GM18519 (cell line): ENCODE data around the gene RAX.
A peak's percentile ranks its signal among the peaks of the same experiment; 100 is the strongest.

Source experiments
- ATAC-seq: cut with Tn5 transposase; IDR thresholded peaks from one replicate; pipeline ENCODE4 v1.9.1; 2021; ENCODE audit warnings: mild to moderate bottlenecking, moderate library complexity; ENCODE audit not compliant: unreplicated experiment, low FRiP score

Gene RAX

DNA sequence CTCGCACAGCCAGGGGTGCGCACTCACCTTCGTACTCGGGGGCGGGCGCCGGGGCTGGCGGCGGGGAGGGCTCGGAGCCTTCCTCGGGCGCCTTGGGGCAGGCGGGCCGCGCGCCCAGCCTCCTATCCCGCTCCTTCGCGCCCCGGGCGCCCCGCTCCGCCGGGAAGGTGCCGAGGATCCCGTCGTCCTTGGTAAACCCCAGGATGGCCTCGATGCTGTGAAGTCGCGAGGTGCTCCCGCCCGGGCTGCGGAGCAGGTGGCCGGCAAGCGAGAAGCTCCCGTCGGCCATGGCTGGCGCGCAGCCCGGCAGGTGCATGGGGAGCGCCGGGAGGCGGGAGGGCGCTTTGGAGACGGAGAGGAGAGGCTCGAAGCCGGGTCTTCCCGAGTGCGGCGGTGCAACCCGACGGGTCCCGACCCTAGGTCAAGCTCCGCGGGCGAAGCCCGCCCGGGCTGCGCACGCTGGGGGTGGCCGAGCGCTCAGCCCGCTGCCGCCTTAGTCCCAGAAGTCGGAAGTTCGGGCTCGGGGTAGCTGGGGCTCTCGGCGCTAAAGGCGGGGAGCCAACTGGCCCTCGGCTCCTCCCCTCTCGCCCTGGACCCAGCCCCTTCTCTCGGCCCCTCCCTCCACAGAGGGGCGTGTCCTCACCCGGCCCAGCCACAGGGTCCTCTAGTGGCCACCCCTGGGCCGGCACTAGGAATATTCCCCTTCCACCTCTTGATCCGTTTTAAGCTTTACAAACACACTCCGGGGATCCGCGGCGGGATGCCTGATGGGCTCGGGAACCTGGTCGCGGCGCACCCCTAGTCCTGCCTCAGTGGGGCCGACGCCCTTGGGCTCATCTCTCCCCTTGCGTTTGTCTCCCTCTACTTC is at the start of gene RAX:
Gene RAX, minus strand, starts transcription at position 564 of the 868 bp plus-strand sequence. Its CDS starts 248 bp downstream, at position 316.
- ATAC-seq = no peak

DNA sequence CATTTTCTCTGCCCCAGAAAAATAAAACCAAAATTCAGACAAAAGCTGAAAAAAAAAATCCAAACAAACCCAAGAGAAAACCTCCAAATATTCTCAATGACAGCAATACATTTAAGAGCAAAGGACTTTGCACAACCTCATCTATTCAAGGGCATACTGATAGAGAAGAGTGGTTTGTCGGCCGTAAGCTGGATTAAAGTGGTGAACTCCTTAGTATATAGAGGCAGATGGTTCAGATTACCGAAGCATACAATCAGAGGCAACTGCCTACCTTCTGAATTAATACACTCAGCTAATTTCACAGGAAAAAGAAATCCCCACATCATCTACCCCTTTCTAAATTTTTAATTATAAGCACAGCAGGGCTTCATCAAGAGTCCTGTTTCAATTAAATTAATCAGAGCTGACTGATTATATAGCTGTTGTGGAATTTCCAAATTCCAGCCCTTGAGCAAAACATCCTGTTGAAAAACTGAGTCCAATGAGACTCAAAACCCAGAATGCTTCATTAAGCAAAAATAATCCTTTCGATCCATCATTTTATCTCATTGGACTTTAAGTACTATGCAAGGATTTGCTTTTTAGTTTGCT is 45.3 kb upstream of the RAX start, which contains the start of gene CPLX4:
Gene CPLX4, minus strand, starts transcription at position 190 of the 591 bp plus-strand sequence. Its CDS starts 187 bp downstream, at position 3.
- ATAC-seq = no peak

DNA sequence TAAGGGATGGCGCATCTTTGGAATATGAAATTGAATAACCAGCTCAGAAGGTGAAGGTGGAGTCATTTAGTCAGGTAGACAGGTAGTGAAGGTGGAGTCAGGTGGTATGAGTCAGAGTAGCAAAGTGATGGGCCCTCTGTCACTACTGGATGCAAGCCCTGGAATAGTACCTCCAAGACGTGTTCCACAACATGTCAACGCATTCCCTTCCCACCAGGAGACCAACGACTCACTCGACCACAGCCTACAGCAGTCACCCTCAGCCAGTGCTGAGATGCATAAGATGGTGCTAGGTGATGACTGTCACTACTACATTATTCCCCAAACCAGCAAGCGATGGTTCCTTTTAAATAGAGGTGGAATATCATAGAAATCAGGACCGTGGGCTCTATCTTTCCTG is 38.4 kb upstream of the RAX start:
- no peak for ATAC-seq

DNA sequence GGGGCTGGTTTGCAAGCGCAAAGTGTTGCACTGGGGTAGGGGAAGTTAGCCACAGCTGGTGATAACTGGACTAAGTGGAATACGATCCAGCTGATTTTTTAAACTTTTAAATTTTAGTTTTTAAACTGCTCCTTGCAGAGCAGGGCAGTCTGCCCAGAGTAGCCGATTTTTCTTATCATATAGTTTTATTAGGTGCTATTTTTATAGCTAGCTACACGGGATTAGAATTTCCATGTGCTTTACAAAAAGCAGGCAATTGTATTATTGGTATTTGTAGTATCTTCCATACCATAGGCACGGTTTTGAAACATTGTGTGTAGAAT is 35.6 kb upstream of the RAX start:
- no peak for ATAC-seq

DNA sequence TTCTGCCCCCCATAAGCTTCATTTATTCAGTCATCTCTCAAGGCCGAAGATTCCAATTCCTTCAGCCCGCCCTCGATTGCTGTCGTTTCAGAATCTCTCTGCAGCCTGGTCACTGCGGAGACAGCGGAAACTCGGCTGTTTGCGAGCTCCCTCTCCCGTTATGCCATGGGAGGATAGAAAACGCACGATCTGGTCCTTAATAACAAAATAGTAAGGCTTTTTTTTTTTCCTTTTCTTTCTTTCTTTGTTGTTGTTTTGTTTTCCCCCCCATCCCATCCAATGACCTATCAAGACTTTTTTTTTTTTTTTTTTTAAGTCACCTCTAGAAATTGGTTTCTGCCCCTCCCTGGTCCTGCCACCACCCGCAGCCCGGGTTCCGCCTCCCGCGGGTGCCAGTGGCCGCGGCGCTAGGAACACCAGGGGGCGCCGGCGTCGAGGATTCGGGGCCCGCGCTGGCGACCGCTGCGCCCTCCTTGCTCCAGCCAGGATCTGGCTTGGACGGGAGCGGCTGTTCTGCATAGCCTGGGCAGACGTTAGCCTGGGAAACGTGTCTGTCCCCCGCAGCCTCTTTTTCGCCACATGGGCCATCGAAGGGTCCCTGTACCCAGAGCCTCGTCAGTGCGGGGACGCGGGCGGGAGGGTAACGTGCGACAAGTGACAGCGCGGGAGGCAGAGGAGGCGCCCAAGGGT is 35.1 kb upstream of the RAX start:
- peak; percentile 67 for ATAC-seq

DNA sequence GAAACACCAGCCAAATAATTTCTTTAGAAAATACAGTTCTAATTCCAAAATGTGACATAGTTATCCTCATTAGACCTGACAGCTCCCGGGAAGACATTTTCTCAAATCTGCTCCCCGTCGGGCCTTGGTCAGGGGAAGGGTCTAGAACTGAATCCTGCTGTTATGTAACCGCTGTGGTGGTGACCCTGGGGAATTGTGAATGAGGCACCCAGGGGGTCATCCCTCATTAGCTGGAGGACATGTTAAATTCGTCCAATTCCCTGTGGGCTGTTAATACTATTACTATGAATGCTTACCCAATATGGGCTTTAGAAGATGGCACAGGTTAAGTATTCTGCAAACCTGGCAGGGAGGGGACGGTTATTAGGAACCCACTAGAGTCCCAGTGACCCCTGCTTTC is 33.4 kb upstream of the RAX start:
- ATAC-seq = no peak

DNA sequence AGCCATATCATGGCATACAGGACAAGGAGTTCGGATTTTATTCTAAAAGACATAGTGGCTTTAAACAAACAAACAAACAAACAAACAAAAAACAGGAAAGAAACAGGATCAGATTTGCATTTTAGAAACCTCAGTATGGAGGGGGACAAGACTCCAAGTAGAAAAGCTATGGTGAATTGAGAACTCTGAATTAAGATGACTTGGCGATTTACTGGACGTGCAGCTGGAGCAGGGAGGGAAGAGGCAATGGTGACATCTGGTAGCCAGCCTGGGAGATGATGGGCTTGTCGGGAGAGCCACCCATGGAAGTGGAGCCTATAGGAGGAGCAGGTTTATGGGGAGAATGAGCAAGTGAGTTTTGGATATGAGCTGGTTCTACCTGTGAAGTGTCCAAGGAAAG is 32.0 kb upstream of the RAX start:
- no peak for ATAC-seq

DNA sequence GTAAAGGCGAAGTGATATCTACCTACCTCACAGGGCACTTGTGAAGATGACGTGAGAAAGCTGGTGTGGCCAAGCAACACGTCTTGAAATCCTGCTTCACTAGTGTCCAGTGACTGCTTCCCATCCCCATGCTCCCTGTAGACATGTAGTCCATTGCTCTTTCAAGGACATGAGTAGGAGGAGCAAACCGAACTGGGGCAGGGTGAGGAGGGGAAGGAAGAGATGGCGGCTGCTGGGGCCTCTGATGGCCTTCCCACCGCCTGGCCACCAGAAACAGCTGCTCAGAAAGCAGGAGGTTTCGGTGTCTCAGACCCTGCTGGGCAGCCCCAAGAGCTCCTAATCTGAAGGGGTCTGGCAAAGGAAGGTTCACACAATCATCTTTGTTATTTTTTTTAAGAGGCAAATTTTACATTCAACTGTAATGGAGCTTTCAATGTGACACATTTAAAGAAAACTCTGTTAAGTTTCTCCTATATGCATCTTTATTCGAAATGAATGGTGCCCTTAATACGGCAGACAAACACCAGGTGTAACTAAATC is 30.5 kb upstream of the RAX start:
- no peak for ATAC-seq

DNA sequence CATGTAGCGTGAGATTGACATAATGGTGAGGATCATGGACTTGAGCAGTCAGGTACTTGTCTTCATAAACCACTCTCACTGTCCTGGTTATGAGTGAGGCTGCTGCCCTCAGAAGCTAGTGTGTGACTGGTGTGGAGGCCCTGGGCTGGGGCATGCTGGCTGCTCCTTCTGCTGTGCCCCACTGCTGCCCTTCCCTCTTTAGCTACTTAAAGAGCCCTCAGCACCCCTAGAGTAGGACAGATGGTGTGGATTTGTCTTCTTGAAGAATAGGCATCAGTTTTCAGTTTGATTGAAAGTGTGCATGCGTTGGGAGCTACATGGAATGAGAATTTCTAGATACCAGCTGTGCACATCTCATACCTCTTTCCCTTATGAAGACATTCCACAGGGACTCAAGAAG is 29.8 kb upstream of the RAX start:
- no peak for ATAC-seq

DNA sequence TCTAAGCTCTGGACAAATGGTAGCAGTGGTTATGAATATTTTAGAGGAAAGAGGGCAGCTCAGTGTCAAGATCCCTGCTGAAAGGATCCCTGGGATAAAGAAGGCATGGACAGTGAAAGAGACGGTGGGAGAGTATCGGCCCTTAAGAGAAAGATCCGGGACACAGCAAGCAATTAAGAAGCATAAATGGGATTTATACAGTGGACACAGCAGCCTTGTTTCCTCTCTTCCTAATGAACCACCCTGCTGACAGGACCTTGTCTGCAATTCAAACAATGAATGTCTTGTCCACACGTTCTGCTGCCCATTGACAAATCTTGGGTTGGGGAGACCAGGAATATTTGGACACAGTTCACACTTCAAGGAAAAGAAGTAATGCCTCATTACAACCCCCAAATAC is 28.7 kb upstream of the RAX start:
- ATAC-seq = no peak

DNA sequence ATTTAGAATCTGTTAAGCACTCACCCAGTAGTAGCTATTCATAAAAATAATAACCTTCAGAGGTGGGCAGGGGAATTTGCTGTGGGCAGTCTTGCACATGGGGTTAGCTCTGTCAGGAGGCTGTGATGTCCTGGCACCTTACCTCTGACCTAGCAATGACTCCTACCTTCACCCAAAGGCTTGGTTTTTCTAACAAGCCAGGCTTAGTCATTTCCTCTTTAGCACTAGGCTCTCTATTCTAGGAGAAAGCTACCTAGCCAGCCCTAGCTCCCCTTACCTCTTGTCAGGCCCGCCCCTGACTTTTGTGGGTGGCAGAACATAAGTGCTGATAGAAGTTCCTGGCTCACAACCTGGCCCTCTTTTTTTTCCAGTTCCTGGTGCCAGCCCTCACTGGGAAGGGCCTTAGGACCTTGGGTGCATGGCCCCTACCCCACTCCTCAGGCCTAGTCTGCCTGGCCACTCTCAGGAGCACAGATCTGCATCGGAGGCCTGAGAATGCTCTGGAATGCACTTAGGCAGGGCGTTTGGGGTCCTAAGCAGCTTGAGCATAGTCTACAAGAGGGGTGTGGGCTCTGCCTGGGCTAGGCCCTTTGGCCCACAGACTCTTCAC is 27.5 kb upstream of the RAX start:
- ATAC-seq = no peak

DNA sequence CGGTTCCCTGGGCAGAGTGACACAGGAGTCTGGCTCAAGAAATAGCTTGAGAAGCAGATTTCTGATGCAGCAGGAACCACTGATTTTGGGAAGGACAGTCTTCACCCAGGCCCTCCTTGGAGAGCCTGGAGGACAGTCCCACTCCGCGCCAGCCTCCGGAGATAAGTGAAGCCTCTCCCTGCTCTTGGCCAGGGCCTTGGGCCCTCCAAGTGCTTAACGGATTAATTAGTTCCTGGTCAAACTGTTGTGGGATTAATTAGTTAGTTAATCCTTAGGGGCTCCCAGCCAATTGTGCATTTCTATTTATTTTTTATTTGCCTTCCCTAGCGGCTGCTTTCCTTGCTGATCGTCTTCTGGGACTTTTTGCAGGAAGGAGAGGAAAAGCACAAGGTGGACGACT is 25.6 kb upstream of the RAX start:
- ATAC-seq = no peak

DNA sequence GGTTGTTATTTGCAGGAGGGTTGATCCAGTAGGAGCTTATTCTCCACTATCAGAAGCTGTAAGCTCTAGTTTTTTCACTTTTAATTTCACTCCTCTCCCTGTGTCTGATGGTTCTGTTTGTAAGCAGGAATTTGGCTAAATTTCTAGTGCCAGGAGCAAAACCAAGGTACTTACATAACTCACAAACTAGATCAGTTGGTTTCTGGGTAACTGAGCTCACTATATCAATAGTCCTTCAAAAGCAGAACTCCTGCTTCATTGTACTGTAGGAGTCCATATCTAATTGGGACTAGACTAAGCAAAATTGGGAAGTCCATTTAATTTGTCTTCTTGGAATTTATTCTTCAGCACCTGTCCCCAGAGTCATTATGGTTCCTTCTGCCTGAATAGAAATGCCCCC is 20.1 kb upstream of the RAX start:
- no peak for ATAC-seq

DNA sequence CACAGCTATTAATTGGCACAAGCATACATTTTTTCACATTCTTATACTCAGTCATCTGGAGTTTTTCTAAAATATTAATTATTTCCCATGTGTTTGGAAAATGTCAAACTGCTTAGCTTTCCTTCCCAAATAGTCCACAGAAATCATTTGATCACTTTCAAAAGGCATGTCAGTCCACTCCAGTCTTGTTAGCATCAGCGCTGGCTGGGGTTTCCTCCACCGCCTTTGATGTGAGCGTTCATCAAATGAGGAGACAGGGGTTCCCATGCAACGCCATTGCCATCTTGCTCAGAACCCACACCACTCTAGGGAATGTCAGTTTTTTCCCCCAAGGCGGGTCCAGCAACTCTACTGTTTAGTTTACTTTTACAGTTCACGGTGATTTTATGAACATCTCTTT is 13.1 kb upstream of the RAX start:
- no peak for ATAC-seq

DNA sequence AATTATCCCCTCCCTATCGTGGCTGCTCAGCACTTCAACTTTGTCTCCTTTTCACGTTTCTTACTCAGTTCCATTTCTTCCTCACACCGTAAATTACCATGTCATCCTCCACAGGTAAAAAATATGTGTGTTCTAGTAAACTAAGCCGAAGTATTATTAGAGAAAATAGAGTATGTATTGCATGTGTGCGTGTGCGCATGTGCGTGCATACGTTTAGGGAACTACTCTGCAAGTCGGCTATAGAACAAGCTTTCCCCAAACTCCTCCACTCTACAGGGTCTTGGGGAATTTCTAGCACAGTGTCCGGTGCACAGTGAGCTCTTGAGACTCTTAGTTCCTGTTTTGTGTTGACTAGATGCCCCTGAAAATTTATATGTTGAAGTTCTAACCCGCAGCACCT is 9.1 kb upstream of the RAX start:
- no peak for ATAC-seq

DNA sequence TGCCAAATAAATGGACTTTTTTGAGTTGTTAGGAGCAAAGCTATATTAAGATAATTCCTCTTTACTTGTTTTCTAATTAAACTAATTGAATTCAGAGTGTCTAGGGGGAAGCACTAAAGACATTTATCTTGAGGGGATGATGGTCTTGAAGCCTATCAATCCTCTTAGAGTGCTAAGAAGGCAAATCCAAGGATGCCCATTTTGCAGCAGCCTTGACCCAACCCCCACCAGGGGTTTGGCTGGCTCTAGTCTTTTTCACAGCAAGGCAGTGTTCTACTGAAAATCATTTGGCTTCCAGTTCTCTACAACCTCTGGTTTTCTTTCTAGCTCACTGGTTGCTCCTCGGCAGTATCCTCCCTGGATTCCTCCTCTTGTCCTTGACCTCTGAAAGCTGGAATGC is 6.5 kb upstream of the RAX start:
- no peak for ATAC-seq

DNA sequence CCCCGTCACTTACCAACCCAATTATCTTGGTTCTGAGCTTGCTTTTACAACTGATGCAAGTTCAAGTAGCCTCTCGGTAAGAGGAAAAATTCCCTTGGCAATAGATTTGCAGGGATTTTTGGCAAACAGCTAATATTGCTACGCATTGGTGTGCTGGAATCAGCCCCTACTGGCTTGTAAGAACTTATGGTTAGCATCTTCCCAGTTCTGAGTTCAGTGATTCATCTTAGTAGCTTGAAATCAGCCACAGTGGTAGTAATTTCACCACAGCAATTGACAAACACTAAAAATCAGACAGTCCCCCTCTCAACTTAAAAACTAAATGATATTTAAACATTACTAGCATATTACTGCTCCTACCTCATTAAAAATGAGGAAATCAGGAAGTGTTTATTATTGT is 5.9 kb upstream of the RAX start:
- no peak for ATAC-seq

DNA sequence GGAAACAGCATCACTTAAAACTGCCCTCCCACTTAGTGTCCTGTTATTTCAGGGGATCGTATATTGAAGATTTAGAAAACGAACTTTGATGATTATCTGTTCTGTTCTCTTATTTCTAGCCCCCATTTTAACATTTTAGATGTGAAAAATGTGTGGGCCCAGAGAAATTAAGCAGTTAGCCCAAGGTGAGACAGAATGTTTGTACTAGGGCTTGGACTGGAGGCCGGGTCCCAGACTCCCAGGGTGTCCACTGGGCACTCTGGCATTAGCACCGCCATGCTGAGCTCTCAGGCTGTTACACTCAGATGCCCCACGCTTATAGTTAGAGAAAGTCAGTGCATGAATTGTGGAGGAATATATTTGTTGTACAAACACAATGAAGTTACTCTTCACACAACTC is 5.5 kb upstream of the RAX start:
- no peak for ATAC-seq

DNA sequence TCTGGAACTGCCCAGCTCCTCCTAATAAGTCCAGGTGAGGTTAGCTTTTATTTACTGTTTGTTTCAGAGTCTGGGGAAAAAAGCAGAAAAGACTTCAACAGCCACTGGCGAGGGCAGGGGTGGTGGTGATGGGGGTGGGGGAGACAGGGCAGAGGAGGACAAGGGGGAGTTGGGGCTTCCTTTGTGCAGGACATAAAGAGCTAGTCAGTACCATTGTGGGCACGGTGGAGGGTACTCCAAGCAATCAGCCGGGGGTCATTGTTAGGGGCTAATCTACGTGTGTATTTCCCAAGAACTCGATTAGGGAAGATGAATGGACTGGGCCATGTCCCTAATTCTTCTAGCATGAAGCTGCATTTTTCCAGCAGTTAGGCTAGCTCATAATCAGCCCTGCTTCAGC is 2.8 kb upstream of the RAX start:
- ATAC-seq = no peak

DNA sequence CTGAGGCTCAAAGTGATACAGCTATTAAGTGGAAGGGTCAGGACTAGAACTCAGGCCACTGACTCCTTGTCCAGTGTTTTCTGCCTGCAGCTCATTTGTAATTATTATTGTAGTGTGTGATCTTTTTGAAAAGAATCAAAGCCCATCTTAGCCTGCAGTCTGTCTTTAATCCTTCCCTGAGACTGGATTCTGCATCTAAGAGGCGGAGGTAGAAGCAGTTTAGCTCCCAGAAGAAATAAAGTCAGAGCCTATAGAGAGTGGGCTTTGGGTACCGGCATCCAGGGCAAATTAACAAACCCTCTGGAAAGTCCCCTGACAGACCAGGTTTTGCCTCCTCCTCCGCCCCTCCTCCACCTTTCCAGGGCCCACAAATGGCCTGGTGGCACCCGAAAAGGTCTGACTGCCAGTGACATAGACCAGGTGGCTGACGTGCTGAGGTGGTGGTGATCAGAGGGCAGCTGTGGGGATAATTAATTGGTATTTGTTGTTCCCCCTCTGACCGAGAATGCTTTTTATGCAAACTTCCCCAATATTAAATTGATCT is 2.2 kb upstream of the RAX start:
- ATAC-seq = no peak

DNA sequence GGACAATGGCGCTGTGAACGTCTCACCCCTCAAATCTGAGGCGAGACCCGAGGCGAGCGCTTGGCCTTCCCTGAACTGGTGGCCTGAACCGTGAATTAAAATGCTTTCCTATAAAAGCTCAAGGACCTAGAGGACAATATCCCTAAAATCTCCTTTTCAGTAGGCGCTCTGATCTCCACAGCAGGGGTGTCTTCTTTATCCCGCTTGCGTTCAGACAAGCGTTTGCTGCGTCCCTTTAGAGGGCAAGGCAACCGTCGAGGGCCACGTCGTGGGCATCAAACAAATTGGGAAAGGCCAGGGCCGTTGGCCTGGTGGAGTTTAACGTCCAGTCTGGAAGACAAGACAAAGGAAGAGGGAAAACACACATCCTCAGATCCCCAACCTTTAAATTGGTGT is 1.3 kb upstream of the RAX start:
- ATAC-seq = no peak
